Testis (tissue), 3 donors: ENCODE measurements around the gene TBC1D16. TPM values are rescaled to one million over a fixed set of nuclear protein-coding genes. Genes with fewer than 3 reads are reported as not detected.

ENCODE experiments used
- DNase-seq: peaks from one replicate; pipeline ENCODE4 v3.0.0-alpha.2; 2019
- H3K27ac ChIP-seq, 2 donors: fragments of 200-600 bp; sonication (generic); one replicate each; pipeline ENCODE4 v1.5.1; 2019
- H3K27me3 ChIP-seq: fragments of 200-600 bp; sonication (generic); one replicate; pipeline ENCODE4 v1.5.1; 2019
- H3K36me3 ChIP-seq: fragments of 200-600 bp; sonication (generic); one replicate; pipeline ENCODE4 v1.5.1; 2017; ENCODE audit warnings: low read depth; ENCODE audit errors: missing control alignments
- H3K4me1 ChIP-seq: fragments of 200-600 bp; sonication (generic); one replicate; pipeline ENCODE4 v1.5.1; 2019
- H3K4me3 ChIP-seq, 2 donors: fragments of 200-600 bp; sonication (generic); one replicate each; pipeline ENCODE4 v1.5.1; 2017 to 2019
- H3K9me3 ChIP-seq: fragments of 200-600 bp; sonication (generic); one replicate; pipeline ENCODE4 v1.5.1; 2017
- CTCF ChIP-seq, 3 experiments: fragments of 450-650 bp in 2 of 3; fragments of 200-600 bp in 1 of 3; sonication (generic) in 1 of 3; IDR thresholded peaks; one replicate each; pipeline ENCODE4 v1.5.1; 2016 to 2019; ENCODE audit warnings: antibody characterized with exemption in 3 of 3, mild to moderate bottlenecking in 2 of 3, moderate library complexity in 1 of 3
- POLR2A ChIP-seq: fragments of 450-650 bp; IDR thresholded peaks from one replicate; pipeline ENCODE4 v1.6.1; 2017; ENCODE audit warnings: antibody characterized with exemption, mild to moderate bottlenecking, moderate library complexity
- WGBS, 2 donors: methylation state at CpG; one replicate each; pipeline ENCODE4 v1.1.5; 2018; 5-methylcytosine and 5-hydroxymethylcytosine counted together
- intact Hi-C: fragments of 100-400 bp; cut with DNase I; formaldehyde crosslinking; loops from one replicate; pipeline ENCODE4 v1.15.1; 2023; ENCODE audit warnings: low total_unique reads
- polyA plus RNA-seq: library from polyadenylated mRNA; stranded (reverse); fragments of 350-450 nt; fragmentation: Illumina TruSeq; extraction: RNeasy Lipid Tissue Mini Kit (QIAGEN cat#74804); gene quantifications from one replicate; pipeline ENCODE4 v1.2.3, GENCODE V29; 2014; ENCODE audit warnings: low read depth, low replicate concordance; ENCODE audit not compliant: insufficient read depth
- total RNA-seq, 2 donors: library from RNA; depleted of rRNA; stranded (reverse); fragments of >200 nt; gene quantifications; one replicate each; pipeline ENCODE4 v1.2.3, GENCODE V29; 2016

The TBC1D16 gene
- total and polyA plus RNA-seq, 3 donors from 2014 or later, result 11.0 to 16.0 (median 11.7) TPM

DNA sequence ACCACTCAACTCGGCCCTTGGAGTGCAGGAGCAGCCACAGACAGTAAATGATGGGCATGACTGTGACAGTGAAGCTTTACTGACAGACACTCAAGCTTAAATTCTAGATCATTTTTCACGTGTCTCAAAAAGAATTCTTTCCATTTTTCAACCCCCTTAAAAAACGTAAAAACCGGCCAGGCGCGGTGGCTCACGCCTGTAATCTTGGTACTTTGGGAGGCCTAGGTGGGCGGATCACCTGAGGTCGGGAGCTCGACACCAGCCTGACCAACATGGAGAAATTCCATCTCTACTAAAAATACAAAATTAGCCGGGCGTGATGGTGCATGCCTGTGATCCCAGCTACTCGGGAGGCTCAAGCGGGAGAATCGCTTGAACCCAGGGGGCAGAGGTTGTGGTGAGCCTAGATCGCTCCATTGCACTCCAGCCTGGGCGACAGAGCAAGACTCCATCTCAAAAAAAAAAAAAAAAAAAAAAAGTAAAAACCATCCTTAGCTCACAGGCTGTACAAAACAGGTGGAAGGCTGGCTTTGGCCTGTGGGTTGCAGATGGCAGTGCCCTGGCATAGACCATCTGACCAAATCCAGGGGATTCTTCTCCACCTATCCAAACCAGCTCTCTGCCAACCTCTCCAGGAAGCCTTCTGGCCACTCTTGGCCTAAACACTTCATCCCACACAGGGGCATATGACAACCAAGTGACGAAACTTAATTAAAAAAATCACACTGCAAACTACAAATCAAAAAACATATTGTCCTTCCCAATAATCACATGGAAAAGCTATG is 18.3 kb downstream of the TBC1D16 start:
- intact Hi-C loops, result no loop called here
- no peak overlapping the region for H3K27ac ChIP-seq
- TF ChIP-seq CTCF (IDR thresholded peaks at IDR 0.05), result no peak
- no peak for TF ChIP-seq POLR2A
- no peaks in the 10 kb centered on the region for H3K4me1 ChIP-seq
- DNase-seq, result no peak
- no peaks in the 10 kb centered on the region for H3K27me3 ChIP-seq
- H3K4me3 ChIP-seq, result no peak overlapping the region
- H3K36me3 ChIP-seq, result no peaks in the 10 kb centered on the region
- H3K9me3 ChIP-seq, result no peaks in the 10 kb centered on the region
- WGBS, 2 donors, result 90 to 94% methylated on average over 17 to 18 of the region's 18 CpGs

- 88 to 91% methylated on average over 31 to 33 of the region's 33 CpGs for WGBS, 2 donors
Observed at GRCh38 chr17:80012765-80013741, 22.6 kb downstream of the TBC1D16 start.

GRCh38 chr17:80011989-80012555 is 23.6 kb downstream of the TBC1D16 start:
- no peak for TF ChIP-seq POLR2A
- no peak for TF ChIP-seq CTCF (IDR thresholded peaks at IDR 0.05)
- Histone ChIP-seq H3K27me3 (no peaks in the 10 kb centered on the region), H3K4me1 (peaks cover 5% of the 10 kb centered on the region), H3K36me3 (no peaks in the 10 kb centered on the region), H3K4me3 (no peak overlapping the region), H3K27ac (no peak overlapping the region), H3K9me3 (no peaks in the 10 kb centered on the region)
- DNase-seq, result no peak
- intact Hi-C loops, result no loop called here
- 85 to 90% methylated on average over 10 of the region's 10 CpGs for WGBS, 2 donors

More at GRCh38 chr17:80012765-80013741, 22.6 kb downstream of the TBC1D16 start:
- no peak overlapping the region for H3K4me3 ChIP-seq
- peaks cover 5% of the 10 kb centered on the region for H3K4me1 ChIP-seq
- no peak for DNase-seq
- intact Hi-C loops, result no loop called here
- no peaks in the 10 kb centered on the region for H3K27me3 ChIP-seq
- TF ChIP-seq CTCF (IDR thresholded peaks at IDR 0.05) (no peak), POLR2A (no peak)
- H3K36me3 ChIP-seq, result no peaks in the 10 kb centered on the region
- H3K9me3 ChIP-seq, result no peaks in the 10 kb centered on the region
- H3K27ac ChIP-seq, result no peak overlapping the region

- no peak overlapping the region for H3K27ac ChIP-seq
- DNase-seq, result no peak
- no peaks in the 10 kb centered on the region for H3K27me3 ChIP-seq
- no peaks in the 10 kb centered on the region for H3K36me3 ChIP-seq
- H3K4me1 ChIP-seq, result peaks cover 5% of the 10 kb centered on the region
- 95% methylated on average over 15 to 33 of the region's 33 CpGs for WGBS, 2 donors
- no peak for TF ChIP-seq CTCF (IDR thresholded peaks at IDR 0.05)
- TF ChIP-seq POLR2A, result no peak
- H3K4me3 ChIP-seq, result no peak overlapping the region
- H3K9me3 ChIP-seq, result no peaks in the 10 kb centered on the region
- intact Hi-C loops, result no loop called here
Observed at GRCh38 chr17:80010283-80010858, 25.3 kb downstream of the TBC1D16 start.
